Mucosa of descending colon (tissue), 3 donors: ENCODE data around the gene SEC31B. TPM values are rescaled to one million over a fixed set of nuclear protein-coding genes. Genes with fewer than 3 reads are reported as not detected.

ENCODE experiments used
- ATAC-seq: fragments of 200-7000 bp; cut with Tn5 transposase; one replicate; pipeline ENCODE4 v1.9.1; 2020; ENCODE audit warnings: mild to moderate bottlenecking, moderate library complexity
- DNase-seq, 3 donors: peaks; one replicate each; pipeline ENCODE4 v3.0.0-alpha.2; 2020
- H3K36me3 ChIP-seq: fragments of 200-600 bp; one replicate; pipeline ENCODE4 v1.8.0; 2021; ENCODE audit warnings: low read depth, mild to moderate bottlenecking
- H3K4me1 ChIP-seq: fragments of 200-600 bp; one replicate; pipeline ENCODE4 v1.8.0; 2021; ENCODE audit warnings: low read depth, mild to moderate bottlenecking
- H3K4me3 ChIP-seq: fragments of 200-600 bp; one replicate; pipeline ENCODE4 v1.8.0; 2021; ENCODE audit warnings: mild to moderate bottlenecking
- H3K9me3 ChIP-seq: fragments of 200-600 bp; one replicate; pipeline ENCODE4 v1.8.0; 2021; ENCODE audit warnings: mild to moderate bottlenecking
- intact Hi-C, 2 donors: fragments of 100-400 bp; cut with DNase I in 1 of 2; cut with micrococcal nuclease in 1 of 2; formaldehyde crosslinking; loops; one replicate each; pipeline versions ENCODE4 v1.11.0 to v1.11.1; 2022; cut with DNase I, micrococcal nuclease
- total RNA-seq, 3 donors: library from RNA; stranded (reverse); fragmentation: NEBNext Ultra II Directional in 2 of 3; extraction: Animal tissue kit (Norgen Biotek cat#: 25700) in 2 of 3; gene quantifications; one replicate each; pipeline versions ENCODE4 v1.2.1 to v1.2.4, GENCODE V29; 2021 to 2023
- TF ChIP-seq, protein P1 (sequence below): fragments of 200-600 bp; IDR thresholded peaks from one replicate; pipeline ENCODE4 v1.8.0; 2022; ENCODE audit warnings: antibody characterized with exemption, mild to moderate bottlenecking
- donor health status: DM: no; HTN: no; CAD: no; lungs with moderate emphysema.
- donor health status: DM: no; HTN: no; CAD: no.
- donor health status: DM: no; HTN: yes; CAD: no.

The SEC31B gene
- total RNA-seq, 3 donors from 2014 or later: 14.0 to 24.8 (median 21.6) TPM

DNA sequence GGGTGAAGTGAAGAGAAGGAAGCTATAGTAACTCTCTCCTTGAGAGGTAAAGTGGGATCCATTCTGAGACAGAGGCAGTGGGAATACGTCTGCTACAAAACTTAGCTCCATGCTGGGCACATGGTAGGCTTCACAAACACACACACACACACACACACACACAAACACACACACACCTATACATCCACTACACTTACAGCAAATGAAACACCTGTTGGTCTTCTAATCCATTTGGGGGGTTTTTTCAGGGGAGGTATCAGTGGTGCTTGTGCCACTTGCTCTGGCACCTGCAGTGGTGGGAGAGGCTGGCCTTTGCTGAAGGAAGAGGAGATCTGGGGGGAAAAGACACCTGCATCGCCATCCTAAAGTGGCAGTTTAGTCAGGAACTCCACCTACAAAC, 14.5 kb downstream of the SEC31B start:
- no peak for ATAC-seq
- Histone ChIP-seq H3K4me3 (no peak overlapping the region), H3K4me1 (no peaks in the 10 kb centered on the region), H3K36me3 (peaks cover 4% of the 10 kb centered on the region), H3K9me3 (no peaks in the 10 kb centered on the region)
- DNase-seq: no peak
- intact Hi-C loops: no loop called here
- TF ChIP-seq, protein P1, sequence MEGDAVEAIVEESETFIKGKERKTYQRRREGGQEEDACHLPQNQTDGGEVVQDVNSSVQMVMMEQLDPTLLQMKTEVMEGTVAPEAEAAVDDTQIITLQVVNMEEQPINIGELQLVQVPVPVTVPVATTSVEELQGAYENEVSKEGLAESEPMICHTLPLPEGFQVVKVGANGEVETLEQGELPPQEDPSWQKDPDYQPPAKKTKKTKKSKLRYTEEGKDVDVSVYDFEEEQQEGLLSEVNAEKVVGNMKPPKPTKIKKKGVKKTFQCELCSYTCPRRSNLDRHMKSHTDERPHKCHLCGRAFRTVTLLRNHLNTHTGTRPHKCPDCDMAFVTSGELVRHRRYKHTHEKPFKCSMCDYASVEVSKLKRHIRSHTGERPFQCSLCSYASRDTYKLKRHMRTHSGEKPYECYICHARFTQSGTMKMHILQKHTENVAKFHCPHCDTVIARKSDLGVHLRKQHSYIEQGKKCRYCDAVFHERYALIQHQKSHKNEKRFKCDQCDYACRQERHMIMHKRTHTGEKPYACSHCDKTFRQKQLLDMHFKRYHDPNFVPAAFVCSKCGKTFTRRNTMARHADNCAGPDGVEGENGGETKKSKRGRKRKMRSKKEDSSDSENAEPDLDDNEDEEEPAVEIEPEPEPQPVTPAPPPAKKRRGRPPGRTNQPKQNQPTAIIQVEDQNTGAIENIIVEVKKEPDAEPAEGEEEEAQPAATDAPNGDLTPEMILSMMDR: no peak

DNA sequence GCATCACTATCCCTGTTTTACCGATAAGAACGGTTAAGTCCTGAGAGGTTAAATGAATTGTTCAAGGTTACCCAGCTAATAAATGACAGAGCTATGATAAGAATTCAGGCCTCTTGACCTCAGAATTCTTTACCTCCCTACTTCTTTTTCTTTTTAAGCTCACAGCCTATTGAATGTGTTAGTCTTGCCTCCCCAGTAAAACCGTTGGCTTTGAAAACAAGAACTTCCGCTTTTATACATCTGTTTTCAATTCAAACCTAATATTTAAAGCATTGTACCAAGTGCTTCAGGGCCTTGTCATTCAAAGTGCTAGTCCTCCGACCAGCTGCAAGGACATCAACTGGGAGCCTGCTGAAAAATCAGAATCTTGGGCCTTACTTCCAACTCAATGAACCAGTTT, 15.6 kb downstream of the SEC31B start:
- intact Hi-C loops: no loop called here
- no peaks in the 10 kb centered on the region for H3K9me3 ChIP-seq
- no peak for DNase-seq

DNA sequence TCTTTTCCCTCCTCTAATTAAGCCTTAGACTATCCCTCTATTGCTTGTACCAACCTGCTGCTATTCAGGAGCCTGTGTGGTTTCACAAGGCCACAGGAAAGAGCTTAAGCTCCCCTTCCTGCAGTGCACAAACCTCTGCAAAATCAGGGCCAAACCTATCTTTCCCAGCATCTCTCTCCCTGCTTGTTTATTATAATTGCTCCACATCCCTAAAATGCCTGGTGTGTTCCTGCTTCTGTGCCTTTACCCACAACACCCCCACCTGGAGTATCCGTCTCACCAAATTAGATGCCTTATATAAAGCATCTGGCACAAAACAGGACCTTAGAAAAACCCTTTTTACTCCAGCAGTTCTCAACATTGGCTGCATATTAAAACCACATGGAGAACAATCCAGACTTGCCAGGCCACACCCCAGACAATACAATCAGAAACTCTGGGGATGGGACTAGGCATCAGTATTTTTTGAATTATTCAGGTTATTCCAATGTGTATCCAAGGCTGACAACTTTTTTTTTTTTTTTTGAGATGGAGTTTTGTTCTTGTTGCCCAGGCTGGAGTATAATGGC, 16.7 kb downstream of the SEC31B start:
- no peaks in the 10 kb centered on the region for H3K9me3 ChIP-seq
- no peak overlapping the region for H3K4me3 ChIP-seq
- DNase-seq: no peak
- TF ChIP-seq, protein P1: no peak
- ATAC-seq: no peak
- intact Hi-C loops: no loop called here
- H3K4me1 ChIP-seq: no peaks in the 10 kb centered on the region
- H3K36me3 ChIP-seq: peaks cover 4% of the 10 kb centered on the region

More for the DNA sequence above, 15.6 kb downstream of the SEC31B start:
- TF ChIP-seq, protein P1: no peak
- ATAC-seq: no peak
- Histone ChIP-seq H3K4me1 (no peaks in the 10 kb centered on the region), H3K36me3 (peaks cover 4% of the 10 kb centered on the region), H3K4me3 (no peak overlapping the region)

DNA sequence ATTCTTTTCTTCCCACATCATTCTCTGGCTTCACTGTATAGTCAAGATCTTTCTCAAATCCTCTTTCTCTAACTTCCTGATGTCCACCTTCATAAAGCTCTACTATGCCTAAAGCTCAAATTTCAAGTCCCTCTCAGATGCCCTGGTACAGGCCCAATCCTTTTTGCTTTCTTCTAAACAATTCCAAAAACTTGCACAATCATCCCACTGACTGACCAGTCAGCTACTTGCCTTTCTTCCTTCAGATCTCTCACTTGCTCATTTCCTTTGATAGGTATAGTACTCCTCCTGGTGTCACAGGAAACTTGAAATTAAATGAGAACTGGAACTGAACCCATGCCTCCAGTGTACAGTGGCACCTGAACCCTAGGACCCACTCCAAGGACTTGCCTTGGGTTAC, 18.2 kb downstream of the SEC31B start:
- DNase-seq (no peak), ATAC-seq (no peak)
- Histone ChIP-seq H3K4me3 (no peak overlapping the region), H3K4me1 (no peaks in the 10 kb centered on the region), H3K9me3 (no peaks in the 10 kb centered on the region), H3K36me3 (no peaks in the 10 kb centered on the region)
- intact Hi-C loops: no loop called here
- TF ChIP-seq, protein P1: no peak

DNA sequence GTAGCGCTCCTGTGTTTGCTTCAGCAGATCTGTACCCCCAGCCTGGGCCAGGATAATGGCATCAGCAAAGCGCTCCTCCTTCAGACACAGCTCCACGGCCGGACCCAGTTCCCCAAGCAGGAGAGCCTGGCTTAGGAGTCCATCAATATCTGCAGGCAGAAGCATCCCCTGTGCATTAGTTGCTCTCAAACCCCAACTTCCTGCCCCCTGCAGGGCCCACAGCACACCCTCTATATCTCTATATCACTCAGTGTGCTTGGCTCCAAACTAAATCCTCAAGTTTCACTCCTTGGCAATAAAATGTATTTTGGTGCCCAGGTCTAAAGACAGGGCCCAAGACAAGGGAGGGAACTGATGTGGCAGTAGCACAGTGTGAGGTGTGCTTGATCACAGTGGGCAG, 21.6 kb downstream of the SEC31B start:
- no peaks in the 10 kb centered on the region for H3K4me1 ChIP-seq
- TF ChIP-seq, protein P1: no peak
- no peaks in the 10 kb centered on the region for H3K36me3 ChIP-seq
- ATAC-seq (no peak), DNase-seq (no peak)
- no peak overlapping the region for H3K4me3 ChIP-seq
- intact Hi-C loops: no loop called here
- H3K9me3 ChIP-seq: no peaks in the 10 kb centered on the region

DNA sequence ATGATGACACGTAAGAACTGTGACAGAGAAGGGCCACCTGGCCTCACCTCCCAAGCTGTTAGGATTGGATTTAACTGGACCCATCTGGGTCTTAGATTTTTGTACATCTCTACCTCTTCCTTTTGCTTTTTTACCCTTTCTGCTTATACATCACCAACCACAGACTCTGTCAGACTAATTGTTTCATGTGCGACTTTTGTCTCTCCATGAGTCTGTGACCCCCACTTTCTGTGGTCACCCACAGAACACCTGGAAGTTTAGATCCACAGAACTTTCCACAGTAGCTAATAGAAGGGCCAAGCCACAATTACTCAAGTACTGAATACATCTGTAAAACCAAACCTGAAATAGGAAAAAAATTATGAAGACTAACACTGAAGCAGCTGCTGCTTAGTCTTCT, 23.1 kb downstream of the SEC31B start:
- H3K36me3 ChIP-seq: no peaks in the 10 kb centered on the region
- H3K9me3 ChIP-seq: no peaks in the 10 kb centered on the region
- ATAC-seq (no peak), DNase-seq (no peak)
- TF ChIP-seq, protein P1: no peak
- no peak overlapping the region for H3K4me3 ChIP-seq
- intact Hi-C loops: no loop called here
- no peaks in the 10 kb centered on the region for H3K4me1 ChIP-seq
